ENCODE data around the gene NXPE3. TPM values are rescaled to one million over a fixed set of nuclear protein-coding genes. Genes with fewer than 3 reads are reported as not detected.

The NXPE3 gene
- polyA plus RNA-seq, 1 donor from 2014 or later, result 6.6 TPM

DNA sequence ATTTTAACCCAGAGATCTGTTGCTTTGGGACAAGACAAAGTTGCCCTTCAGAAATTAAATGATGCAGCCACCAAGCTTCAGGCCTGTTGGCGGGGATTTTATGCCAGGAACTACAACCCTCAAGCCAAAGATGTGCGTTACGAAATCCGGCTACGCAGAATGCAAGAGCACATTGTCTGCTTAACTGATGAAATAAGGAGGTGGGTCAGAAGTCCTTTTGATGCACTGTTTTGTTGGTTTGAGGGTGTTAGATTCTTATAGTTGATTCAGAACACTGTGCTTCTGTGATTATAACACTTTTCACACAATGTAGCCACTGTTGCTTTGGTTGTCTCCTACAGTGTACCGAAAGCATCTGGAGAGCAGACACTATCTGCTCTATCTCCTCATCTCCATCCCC, 20.8 kb upstream of the NXPE3 start:
- Histone ChIP-seq H3K79me2 (replicated peaks; ENCODE audit: insufficient read depth, low read length) (no peaks in the 10 kb centered on the region), H3F3A (ENCODE audit: insufficient read depth, low read length, poor library complexity, severe bottlenecking) (no peaks in the 10 kb centered on the region), H3K9me2 (ENCODE audit: insufficient read depth, low read length) (no peaks in the 10 kb centered on the region), H3K36me3 (ENCODE audit: insufficient read depth, low read length) (peaks cover 31% of the 10 kb centered on the region), H3K9ac (ENCODE audit: low read length) (no peak overlapping the region), H3K4me2 (ENCODE audit: low read length) (no peak overlapping the region), H3K9me3 (ENCODE audit: low read length) (no peaks in the 10 kb centered on the region), H2AFZ (ENCODE audit: low read depth, low read length) (no peak overlapping the region), H3K27ac (ENCODE audit: low read length) (no peak overlapping the region), H4K20me1 (ENCODE audit: insufficient read depth) (no peaks in the 10 kb centered on the region), H3K27me3 (ENCODE audit: insufficient read depth, low read depth, low read length) (no peaks in the 10 kb centered on the region), H3K4me3 (ENCODE audit: low read length) (no peak overlapping the region)
- TF ChIP-seq, protein P1, sequence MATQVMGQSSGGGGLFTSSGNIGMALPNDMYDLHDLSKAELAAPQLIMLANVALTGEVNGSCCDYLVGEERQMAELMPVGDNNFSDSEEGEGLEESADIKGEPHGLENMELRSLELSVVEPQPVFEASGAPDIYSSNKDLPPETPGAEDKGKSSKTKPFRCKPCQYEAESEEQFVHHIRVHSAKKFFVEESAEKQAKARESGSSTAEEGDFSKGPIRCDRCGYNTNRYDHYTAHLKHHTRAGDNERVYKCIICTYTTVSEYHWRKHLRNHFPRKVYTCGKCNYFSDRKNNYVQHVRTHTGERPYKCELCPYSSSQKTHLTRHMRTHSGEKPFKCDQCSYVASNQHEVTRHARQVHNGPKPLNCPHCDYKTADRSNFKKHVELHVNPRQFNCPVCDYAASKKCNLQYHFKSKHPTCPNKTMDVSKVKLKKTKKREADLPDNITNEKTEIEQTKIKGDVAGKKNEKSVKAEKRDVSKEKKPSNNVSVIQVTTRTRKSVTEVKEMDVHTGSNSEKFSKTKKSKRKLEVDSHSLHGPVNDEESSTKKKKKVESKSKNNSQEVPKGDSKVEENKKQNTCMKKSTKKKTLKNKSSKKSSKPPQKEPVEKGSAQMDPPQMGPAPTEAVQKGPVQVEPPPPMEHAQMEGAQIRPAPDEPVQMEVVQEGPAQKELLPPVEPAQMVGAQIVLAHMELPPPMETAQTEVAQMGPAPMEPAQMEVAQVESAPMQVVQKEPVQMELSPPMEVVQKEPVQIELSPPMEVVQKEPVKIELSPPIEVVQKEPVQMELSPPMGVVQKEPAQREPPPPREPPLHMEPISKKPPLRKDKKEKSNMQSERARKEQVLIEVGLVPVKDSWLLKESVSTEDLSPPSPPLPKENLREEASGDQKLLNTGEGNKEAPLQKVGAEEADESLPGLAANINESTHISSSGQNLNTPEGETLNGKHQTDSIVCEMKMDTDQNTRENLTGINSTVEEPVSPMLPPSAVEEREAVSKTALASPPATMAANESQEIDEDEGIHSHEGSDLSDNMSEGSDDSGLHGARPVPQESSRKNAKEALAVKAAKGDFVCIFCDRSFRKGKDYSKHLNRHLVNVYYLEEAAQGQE (IDR thresholded peaks at IDR 0.05; ENCODE audit: borderline replicate concordance), result no peak
- TF ChIP-seq EZH2 (IDR thresholded peaks at IDR 0.05; ENCODE audit: borderline replicate concordance, insufficient read depth, low read length, poor library complexity, severe bottlenecking) (no peak), POLR2AphosphoS5 (IDR thresholded peaks at IDR 0.05) (no peak), MXI1 (conservative IDR thresholded peaks at IDR 0.05; ENCODE audit: poor library complexity, severe bottlenecking) (no peak), TAF1 (IDR thresholded peaks at IDR 0.05; ENCODE audit: low read depth) (no peak), EP300 (conservative IDR thresholded peaks at IDR 0.05; ENCODE audit: poor library complexity, severe bottlenecking) (no peak), RAD21 (conservative IDR thresholded peaks at IDR 0.05) (no peak), SMC3 (conservative IDR thresholded peaks at IDR 0.05; ENCODE audit: poor library complexity) (no peak)
- TF ChIP-seq, protein P2, sequence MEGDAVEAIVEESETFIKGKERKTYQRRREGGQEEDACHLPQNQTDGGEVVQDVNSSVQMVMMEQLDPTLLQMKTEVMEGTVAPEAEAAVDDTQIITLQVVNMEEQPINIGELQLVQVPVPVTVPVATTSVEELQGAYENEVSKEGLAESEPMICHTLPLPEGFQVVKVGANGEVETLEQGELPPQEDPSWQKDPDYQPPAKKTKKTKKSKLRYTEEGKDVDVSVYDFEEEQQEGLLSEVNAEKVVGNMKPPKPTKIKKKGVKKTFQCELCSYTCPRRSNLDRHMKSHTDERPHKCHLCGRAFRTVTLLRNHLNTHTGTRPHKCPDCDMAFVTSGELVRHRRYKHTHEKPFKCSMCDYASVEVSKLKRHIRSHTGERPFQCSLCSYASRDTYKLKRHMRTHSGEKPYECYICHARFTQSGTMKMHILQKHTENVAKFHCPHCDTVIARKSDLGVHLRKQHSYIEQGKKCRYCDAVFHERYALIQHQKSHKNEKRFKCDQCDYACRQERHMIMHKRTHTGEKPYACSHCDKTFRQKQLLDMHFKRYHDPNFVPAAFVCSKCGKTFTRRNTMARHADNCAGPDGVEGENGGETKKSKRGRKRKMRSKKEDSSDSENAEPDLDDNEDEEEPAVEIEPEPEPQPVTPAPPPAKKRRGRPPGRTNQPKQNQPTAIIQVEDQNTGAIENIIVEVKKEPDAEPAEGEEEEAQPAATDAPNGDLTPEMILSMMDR (IDR thresholded peaks at IDR 0.05; ENCODE audit: poor library complexity, severe bottlenecking), result no peak

DNA sequence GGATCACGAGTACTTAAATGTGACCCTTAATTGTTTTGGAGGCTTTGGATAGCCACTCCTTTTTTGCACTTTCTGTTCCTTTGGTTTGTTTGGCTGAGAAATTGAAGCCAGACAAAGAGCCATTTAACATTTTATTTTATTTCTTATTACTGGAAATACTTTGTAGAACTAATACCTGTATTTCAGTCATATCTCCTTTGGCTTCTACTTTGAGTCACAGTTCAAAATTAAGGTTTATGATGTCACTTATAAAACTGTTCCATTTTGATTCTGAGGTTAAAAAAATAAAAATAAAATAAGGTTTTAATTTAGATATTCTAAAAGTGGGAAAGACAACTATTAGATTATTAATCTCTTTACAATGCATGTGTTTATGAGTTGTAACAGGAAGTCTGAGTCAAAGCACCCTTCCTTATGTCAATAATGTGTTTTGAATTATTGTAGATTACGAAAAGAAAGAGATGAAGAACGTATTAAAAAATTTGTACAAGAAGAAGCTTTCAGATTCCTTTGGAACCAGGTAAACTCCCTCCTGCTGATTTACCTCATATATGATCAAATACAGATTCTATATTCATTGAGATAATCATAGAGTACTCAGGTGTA, 16.9 kb upstream of the NXPE3 start:
- H3K9me2 ChIP-seq (ENCODE audit: insufficient read depth, low read length), result no peaks in the 10 kb centered on the region

More for the DNA sequence above, 16.9 kb upstream of the NXPE3 start:
- Histone ChIP-seq H2AFZ (ENCODE audit: low read depth, low read length) (no peak overlapping the region), H3K27me3 (ENCODE audit: insufficient read depth, low read depth, low read length) (no peaks in the 10 kb centered on the region), H4K20me1 (ENCODE audit: insufficient read depth) (no peaks in the 10 kb centered on the region), H3K36me3 (ENCODE audit: insufficient read depth, low read length) (peaks cover 25% of the 10 kb centered on the region), H3K27ac (ENCODE audit: low read length) (no peak overlapping the region), H3F3A (ENCODE audit: insufficient read depth, low read length, poor library complexity, severe bottlenecking) (no peaks in the 10 kb centered on the region), H3K9ac (ENCODE audit: low read length) (no peak overlapping the region), H3K4me2 (ENCODE audit: low read length) (no peak overlapping the region), H3K4me3 (ENCODE audit: low read length) (no peak overlapping the region), H3K79me2 (replicated peaks; ENCODE audit: insufficient read depth, low read length) (no peaks in the 10 kb centered on the region), H3K9me3 (ENCODE audit: low read length) (no peaks in the 10 kb centered on the region)
- TF ChIP-seq SMC3 (conservative IDR thresholded peaks at IDR 0.05; ENCODE audit: poor library complexity), result no peak
- TF ChIP-seq MXI1 (conservative IDR thresholded peaks at IDR 0.05; ENCODE audit: poor library complexity, severe bottlenecking), result no peak
- TF ChIP-seq EZH2 (IDR thresholded peaks at IDR 0.05; ENCODE audit: borderline replicate concordance, insufficient read depth, low read length, poor library complexity, severe bottlenecking), result no peak
- no peak for TF ChIP-seq TAF1 (IDR thresholded peaks at IDR 0.05; ENCODE audit: low read depth)
- TF ChIP-seq RAD21 (conservative IDR thresholded peaks at IDR 0.05), result no peak
- TF ChIP-seq, protein P1 (IDR thresholded peaks at IDR 0.05; ENCODE audit: borderline replicate concordance), result no peak
- no peak for TF ChIP-seq POLR2AphosphoS5 (IDR thresholded peaks at IDR 0.05)
- TF ChIP-seq, protein P2 (IDR thresholded peaks at IDR 0.05; ENCODE audit: poor library complexity, severe bottlenecking), result no peak
- TF ChIP-seq EP300 (conservative IDR thresholded peaks at IDR 0.05; ENCODE audit: poor library complexity, severe bottlenecking), result no peak
